SK-N-SH treated with all-trans-retinoic acid at 6 μM for 48 hours (cell line): Measurements from ENCODE around the gene RORB.

Source experiments
- ARNTL ChIP-seq: fragments of 450-650 bp; formaldehyde crosslinking; IDR thresholded peaks from 2 replicates; pipeline ENCODE4 v1.5.0; 2020; ENCODE audit warnings: low read depth, mild to moderate bottlenecking, moderate library complexity, borderline replicate concordance
- ESRRG ChIP-seq: fragments of 250-450 bp; sonication (Bioruptor Pico); IDR thresholded peaks from 2 replicates; pipeline ENCODE4 v1.6.1; 2021; ENCODE audit warnings: mild to moderate bottlenecking
- ISL1 ChIP-seq: fragments of 250-450 bp; sonication (Bioruptor Pico); IDR thresholded peaks from 2 replicates; pipeline ENCODE4 v2.1.2; 2022; ENCODE audit warnings: mild to moderate bottlenecking, moderate library complexity
- OSR1 ChIP-seq: fragments of 250-450 bp; sonication (Bioruptor Pico); IDR thresholded peaks from 2 replicates; pipeline ENCODE4 v1.8.0; 2022; ENCODE audit warnings: moderate library complexity, mild to moderate bottlenecking, inconsistent platforms
- PPARA ChIP-seq: fragments of 250-450 bp; sonication (Bioruptor Pico); IDR thresholded peaks from 2 replicates; pipeline ENCODE4 v1.5.0; 2020; ENCODE audit warnings: mild to moderate bottlenecking, borderline replicate concordance
- SNAI2 ChIP-seq: fragments of 250-450 bp; sonication (Bioruptor Pico); IDR thresholded peaks from 2 replicates; pipeline ENCODE4 v1.5.0; 2020; ENCODE audit warnings: mild to moderate bottlenecking, moderate library complexity
- TOX ChIP-seq: fragments of 250-450 bp; sonication (Bioruptor Pico); IDR thresholded peaks from 2 replicates; pipeline ENCODE4 v1.8.0; 2021; ENCODE audit warnings: mild to moderate bottlenecking, moderate library complexity, borderline replicate concordance
- ZFP3 ChIP-seq: fragments of 250-450 bp; sonication (Bioruptor Pico); IDR thresholded peaks from 2 replicates; pipeline ENCODE4 v1.5.0; 2020; ENCODE audit warnings: mild to moderate bottlenecking, moderate library complexity
- ZFP30 ChIP-seq: fragments of 450-650 bp; formaldehyde crosslinking; IDR thresholded peaks from 2 replicates; pipeline ENCODE4 v1.5.0; 2022; ENCODE audit warnings: mild to moderate bottlenecking, moderate library complexity
- ZNF70 ChIP-seq: fragments of 450-650 bp; formaldehyde crosslinking; IDR thresholded peaks from 2 replicates; pipeline ENCODE4 v1.5.0; 2020; ENCODE audit warnings: mild to moderate bottlenecking, moderate library complexity
- TF ChIP-seq, protein P1 (sequence below): fragments of 250-450 bp; sonication (Bioruptor Pico); IDR thresholded peaks from 2 replicates; pipeline ENCODE4 v1.5.1; 2020; ENCODE audit warnings: low read depth, mild to moderate bottlenecking, moderate library complexity
- TF ChIP-seq, protein P2 (sequence below): fragments of 250-450 bp; sonication (Bioruptor Pico); IDR thresholded peaks from 2 replicates; pipeline ENCODE4 v1.8.0; 2020; ENCODE audit warnings: mild to moderate bottlenecking, moderate library complexity, borderline replicate concordance

DNA sequence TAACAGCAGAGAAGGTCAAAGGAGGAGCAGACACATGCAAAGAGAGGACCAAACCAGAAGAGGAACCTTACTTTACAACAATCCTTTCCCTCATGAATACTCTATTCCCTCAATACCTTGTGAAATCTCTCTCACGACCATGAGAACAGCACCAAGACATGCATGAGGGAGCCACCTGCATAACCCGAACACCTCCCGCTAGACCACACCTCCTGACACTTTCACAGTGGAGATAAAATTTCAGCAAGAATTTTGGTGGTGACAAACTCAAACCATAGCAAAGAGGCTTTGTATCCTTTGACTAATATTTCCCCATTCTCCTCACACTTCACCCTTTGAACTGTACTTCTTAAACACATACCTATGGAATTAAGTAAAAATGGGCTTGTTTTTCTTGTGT is 101.7 kb downstream of the RORB start:
- TF ChIP-seq ZFP30 (CRISPR knock-in tag) = no peak
- no peak for TF ChIP-seq ZFP3
- TF ChIP-seq TOX (CRISPR knock-in tag) = no peak
- TF ChIP-seq, protein P1, sequence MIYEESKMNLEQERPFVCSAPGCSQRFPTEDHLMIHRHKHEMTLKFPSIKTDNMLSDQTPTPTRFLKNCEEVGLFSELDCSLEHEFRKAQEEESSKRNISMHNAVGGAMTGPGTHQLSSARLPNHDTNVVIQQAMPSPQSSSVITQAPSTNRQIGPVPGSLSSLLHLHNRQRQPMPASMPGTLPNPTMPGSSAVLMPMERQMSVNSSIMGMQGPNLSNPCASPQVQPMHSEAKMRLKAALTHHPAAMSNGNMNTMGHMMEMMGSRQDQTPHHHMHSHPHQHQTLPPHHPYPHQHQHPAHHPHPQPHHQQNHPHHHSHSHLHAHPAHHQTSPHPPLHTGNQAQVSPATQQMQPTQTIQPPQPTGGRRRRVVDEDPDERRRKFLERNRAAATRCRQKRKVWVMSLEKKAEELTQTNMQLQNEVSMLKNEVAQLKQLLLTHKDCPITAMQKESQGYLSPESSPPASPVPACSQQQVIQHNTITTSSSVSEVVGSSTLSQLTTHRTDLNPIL (CRISPR knock-in tag) = no peak
- TF ChIP-seq ZNF70 (CRISPR knock-in tag) = no peak
- TF ChIP-seq OSR1 (CRISPR knock-in tag) = no peak
- TF ChIP-seq SNAI2 (CRISPR knock-in tag) = no peak
- TF ChIP-seq ESRRG (CRISPR knock-in tag) = no peak
- TF ChIP-seq ARNTL = no peak
- TF ChIP-seq, protein P2, sequence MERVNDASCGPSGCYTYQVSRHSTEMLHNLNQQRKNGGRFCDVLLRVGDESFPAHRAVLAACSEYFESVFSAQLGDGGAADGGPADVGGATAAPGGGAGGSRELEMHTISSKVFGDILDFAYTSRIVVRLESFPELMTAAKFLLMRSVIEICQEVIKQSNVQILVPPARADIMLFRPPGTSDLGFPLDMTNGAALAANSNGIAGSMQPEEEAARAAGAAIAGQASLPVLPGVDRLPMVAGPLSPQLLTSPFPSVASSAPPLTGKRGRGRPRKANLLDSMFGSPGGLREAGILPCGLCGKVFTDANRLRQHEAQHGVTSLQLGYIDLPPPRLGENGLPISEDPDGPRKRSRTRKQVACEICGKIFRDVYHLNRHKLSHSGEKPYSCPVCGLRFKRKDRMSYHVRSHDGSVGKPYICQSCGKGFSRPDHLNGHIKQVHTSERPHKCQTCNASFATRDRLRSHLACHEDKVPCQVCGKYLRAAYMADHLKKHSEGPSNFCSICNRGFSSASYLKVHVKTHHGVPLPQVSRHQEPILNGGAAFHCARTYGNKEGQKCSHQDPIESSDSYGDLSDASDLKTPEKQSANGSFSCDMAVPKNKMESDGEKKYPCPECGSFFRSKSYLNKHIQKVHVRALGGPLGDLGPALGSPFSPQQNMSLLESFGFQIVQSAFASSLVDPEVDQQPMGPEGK (CRISPR knock-in tag) = no peak
- TF ChIP-seq PPARA = no peak
- TF ChIP-seq ISL1 (CRISPR knock-in tag) = no peak
